ENCODE data around the gene SH2D4B.

Gene SH2D4B

GRCh38 chr10:80504158-80504811 is 33.4 kb upstream of the SH2D4B start:
- DNase-seq (ENCODE audit: low read depth): no peak

- DNase-seq (ENCODE audit: low read depth): no peak
Measured at GRCh38 chr10:80504897-80505465, 32.7 kb upstream of the SH2D4B start.

GRCh38 chr10:80506189-80506575 is 31.5 kb upstream of the SH2D4B start:
- DNase-seq (ENCODE audit: low read depth): no peak

- no peak for DNase-seq (ENCODE audit: low read depth)
Measured at GRCh38 chr10:80506836-80507487, 30.7 kb upstream of the SH2D4B start.

- no peak for DNase-seq (ENCODE audit: low read depth)
Measured at GRCh38 chr10:80509108-80509402, 28.6 kb upstream of the SH2D4B start.

GRCh38 chr10:80509403-80510161 is 28.1 kb upstream of the SH2D4B start:
- DNase-seq (ENCODE audit: low read depth): no peak

- no peak for DNase-seq (ENCODE audit: low read depth)
Measured at GRCh38 chr10:80512031-80512526, 25.6 kb upstream of the SH2D4B start.

GRCh38 chr10:80513106-80513505 is 24.6 kb upstream of the SH2D4B start:
- no peak for DNase-seq (ENCODE audit: low read depth)

GRCh38 chr10:80515511-80515910 is 22.2 kb upstream of the SH2D4B start:
- DNase-seq (ENCODE audit: low read depth): no peak

GRCh38 chr10:80515941-80516340 is 21.8 kb upstream of the SH2D4B start:
- no peak for DNase-seq (ENCODE audit: low read depth)

- DNase-seq (ENCODE audit: low read depth): no peak
Measured at GRCh38 chr10:80516506-80517075, 21.1 kb upstream of the SH2D4B start.

- DNase-seq (ENCODE audit: low read depth): no peak
Measured at GRCh38 chr10:80517416-80518142, 20.1 kb upstream of the SH2D4B start.

- DNase-seq (ENCODE audit: low read depth): no peak
Measured at GRCh38 chr10:80518143-80518806, 19.4 kb upstream of the SH2D4B start.

GRCh38 chr10:80518807-80519360 is 18.8 kb upstream of the SH2D4B start:
- no peak for DNase-seq (ENCODE audit: low read depth)

GRCh38 chr10:80519936-80520650 is 17.6 kb upstream of the SH2D4B start:
- DNase-seq (ENCODE audit: low read depth): no peak

GRCh38 chr10:80520661-80521470 is 16.8 kb upstream of the SH2D4B start:
- no peak for DNase-seq (ENCODE audit: low read depth)

GRCh38 chr10:80522756-80523363 is 14.8 kb upstream of the SH2D4B start:
- DNase-seq (ENCODE audit: low read depth): no peak

GRCh38 chr10:80523773-80524172 is 13.9 kb upstream of the SH2D4B start:
- DNase-seq (ENCODE audit: low read depth): no peak

Measured in stimulated activated CD8-positive, alpha-beta memory T cell treated with anti-CD3 and anti-CD28 coated beads, Interleukin-15, amount 100 ng/mL, for 24 hours (primary cell).